HG02610 (cell line): ENCODE data around the gene FAM13A.
"Not testable (repeated sequence)": the region's sequence is repeated elsewhere in the genome, so short reads cannot be mapped to it uniquely, and the experiment has no call there.

Experiments
- ATAC-seq: cut with Tn5 transposase; IDR thresholded peaks from one replicate; pipeline ENCODE4 v1.9.1; 2021; ENCODE audit warnings: mild to moderate bottlenecking, moderate library complexity; ENCODE audit not compliant: unreplicated experiment

Gene FAM13A

GRCh38 chr4:89044147-89044900 is 12.7 kb downstream of the FAM13A start:
- ATAC-seq: no peak

GRCh38 chr4:89042055-89042454 is 14.9 kb downstream of the FAM13A start:
- ATAC-seq: no peak

- ATAC-seq: no peak
Observed at GRCh38 chr4:89039730-89040338, 17.2 kb downstream of the FAM13A start.

- ATAC-seq: no peak
Observed at GRCh38 chr4:89036535-89036934, 20.4 kb downstream of the FAM13A start.

- no peak for ATAC-seq
Observed at GRCh38 chr4:89031272-89031671, 25.7 kb downstream of the FAM13A start.

- ATAC-seq: no peak
Observed at GRCh38 chr4:89029591-89029990, 27.4 kb downstream of the FAM13A start.

GRCh38 chr4:89026542-89026941 is 30.4 kb downstream of the FAM13A start:
- no peak for ATAC-seq

GRCh38 chr4:89024051-89024675 is 32.8 kb downstream of the FAM13A start:
- peak; percentile 92 for ATAC-seq

GRCh38 chr4:89023140-89023539 is 33.8 kb downstream of the FAM13A start:
- no peak for ATAC-seq

GRCh38 chr4:89022426-89023128 is 34.4 kb downstream of the FAM13A start:
- peak; percentile 79 for ATAC-seq

- ATAC-seq: no peak
Observed at GRCh38 chr4:89021684-89022083, 35.3 kb downstream of the FAM13A start.

GRCh38 chr4:89021062-89021461 is 35.9 kb downstream of the FAM13A start:
- no peak for ATAC-seq

- ATAC-seq: not testable (repeated sequence)
Observed at GRCh38 chr4:89014897-89015296, 42.1 kb downstream of the FAM13A start.

GRCh38 chr4:89009761-89010369 is 47.1 kb downstream of the FAM13A start:
- no peak for ATAC-seq

GRCh38 chr4:89009115-89009514 is 47.9 kb downstream of the FAM13A start:
- no peak for ATAC-seq

- ATAC-seq: no peak
Observed at GRCh38 chr4:89008166-89008565, 48.8 kb downstream of the FAM13A start.

GRCh38 chr4:89007338-89007939 is 49.5 kb downstream of the FAM13A start:
- ATAC-seq: no peak

GRCh38 chr4:89006307-89006706 is 50.7 kb downstream of the FAM13A start:
- ATAC-seq: no peak

- ATAC-seq: not testable (repeated sequence)
Observed at GRCh38 chr4:89005066-89005465, 51.9 kb downstream of the FAM13A start.

- ATAC-seq: no peak
Observed at GRCh38 chr4:89001647-89002445, 55.1 kb downstream of the FAM13A start.
